Muscle of leg (tissue), 16 donors: ENCODE measurements around the gene OR2T3. TPM values are rescaled to one million over a fixed set of nuclear protein-coding genes. Genes with fewer than 3 reads are reported as not detected.
"Not testable (repeated sequence)": the region's sequence is repeated elsewhere in the genome, so short reads cannot be mapped to it uniquely, and the experiment has no call there.

Experiments
- DNase-seq: peaks from one replicate; pipeline ENCODE4 v3.0.0; 2013
- H3K27ac ChIP-seq: one replicate; pipeline ENCODE4 v1.5.1; 2013; ENCODE audit warnings: mild to moderate bottlenecking, low read length, control low read depth
- H3K27me3 ChIP-seq: one replicate; pipeline ENCODE4 v1.6.1; 2013; ENCODE audit warnings: low read length; ENCODE audit not compliant: control insufficient read depth, insufficient read depth
- H3K36me3 ChIP-seq: one replicate; pipeline ENCODE4 v1.6.1; 2013; ENCODE audit warnings: low read length; ENCODE audit not compliant: control insufficient read depth, insufficient read depth
- H3K4me1 ChIP-seq: one replicate; pipeline ENCODE4 v1.6.1; 2013; ENCODE audit warnings: low read length; ENCODE audit not compliant: control insufficient read depth, insufficient read depth
- H3K4me3 ChIP-seq: one replicate; pipeline ENCODE4 v1.5.1; 2013; ENCODE audit warnings: low read length, control low read depth
- H3K9me3 ChIP-seq: replicated peaks from 2 replicates; pipeline ENCODE4 v1.6.1; 2013; ENCODE audit warnings: low read depth, low read length; ENCODE audit not compliant: control insufficient read depth
- WGBS: methylation state at CpG from one replicate; pipeline ENCODE4 v1.1.5; 2013; ENCODE audit warnings: missing lambda C conversion rate; ENCODE audit not compliant: insufficient coverage; 5-methylcytosine and 5-hydroxymethylcytosine counted together
- long read RNA-seq, 11 donors: transcript quantifications; one replicate each; lab custom pipeline, GENCODE V29; 2026
- polyA plus RNA-seq, 8 donors: library from polyadenylated mRNA; unstranded; fragments of 120-200 nt; gene quantifications; one replicate each; pipeline versions ENCODE4 v1.2.1 to v1.2.3, GENCODE V29; 2013; ENCODE audit warnings: inconsistent platforms in 1 of 8, low replicate concordance in 1 of 8; ENCODE audit not compliant: insufficient read length in 8 of 8, insufficient read depth in 1 of 8
- total RNA-seq: library from RNA; stranded (reverse); fragments of 120-200 nt; gene quantifications from one replicate; pipeline ENCODE4 v1.2.4, GENCODE V29; 2013

OR2T3 gene, protein sequence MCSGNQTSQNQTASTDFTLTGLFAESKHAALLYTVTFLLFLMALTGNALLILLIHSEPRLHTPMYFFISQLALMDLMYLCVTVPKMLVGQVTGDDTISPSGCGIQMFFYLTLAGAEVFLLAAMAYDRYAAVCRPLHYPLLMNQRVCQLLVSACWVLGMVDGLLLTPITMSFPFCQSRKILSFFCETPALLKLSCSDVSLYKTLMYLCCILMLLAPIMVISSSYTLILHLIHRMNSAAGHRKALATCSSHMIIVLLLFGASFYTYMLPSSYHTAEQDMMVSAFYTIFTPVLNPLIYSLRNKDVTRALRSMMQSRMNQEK
- total RNA-seq: not detected
- not detected for polyA plus RNA-seq
- long read RNA-seq, donor 1: 0 reads
- long read RNA-seq, donor 2: 0 reads
- long read RNA-seq, donor 3: 0 reads
- long read RNA-seq, donor 4: 0 reads
- long read RNA-seq, donor 5: 0 reads
- long read RNA-seq, donor 6: 0 reads
- long read RNA-seq, donor 7: 0 reads
- long read RNA-seq, donor 8: 0 reads
- long read RNA-seq, donor 9: 0 reads
- long read RNA-seq, donor 10: 0 reads
- long read RNA-seq, donor 11: 0 reads

DNA sequence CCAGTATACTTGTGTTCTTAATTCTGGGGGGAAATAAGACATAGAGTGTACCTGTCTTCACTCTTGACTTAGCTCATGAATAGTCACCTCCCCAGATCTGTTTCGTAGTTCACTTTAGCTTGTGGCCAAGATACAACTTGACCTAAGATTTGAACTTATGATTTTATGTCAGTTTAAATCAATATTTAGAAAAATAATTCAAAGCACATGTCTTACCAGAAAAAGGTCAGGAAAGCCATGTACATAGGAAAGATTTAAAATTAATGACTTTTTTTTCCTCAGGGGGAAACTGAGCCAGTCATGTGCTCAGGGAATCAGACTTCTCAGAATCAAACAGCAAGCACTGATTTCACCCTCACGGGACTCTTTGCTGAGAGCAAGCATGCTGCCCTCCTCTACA, at the start of gene OR2T3:
OR2T3 (plus strand) TSS at position 301 of the 400 bp plus-strand sequence; CDS start at position 301, 0 bp downstream.
- no CpG with 5 or more reads among the region's 2 CpGs for WGBS
- not testable (repeated sequence) for H3K4me3 ChIP-seq, H3K27ac ChIP-seq, DNase-seq, H3K9me3 ChIP-seq, H3K4me1 ChIP-seq, H3K36me3 ChIP-seq, H3K27me3 ChIP-seq

DNA sequence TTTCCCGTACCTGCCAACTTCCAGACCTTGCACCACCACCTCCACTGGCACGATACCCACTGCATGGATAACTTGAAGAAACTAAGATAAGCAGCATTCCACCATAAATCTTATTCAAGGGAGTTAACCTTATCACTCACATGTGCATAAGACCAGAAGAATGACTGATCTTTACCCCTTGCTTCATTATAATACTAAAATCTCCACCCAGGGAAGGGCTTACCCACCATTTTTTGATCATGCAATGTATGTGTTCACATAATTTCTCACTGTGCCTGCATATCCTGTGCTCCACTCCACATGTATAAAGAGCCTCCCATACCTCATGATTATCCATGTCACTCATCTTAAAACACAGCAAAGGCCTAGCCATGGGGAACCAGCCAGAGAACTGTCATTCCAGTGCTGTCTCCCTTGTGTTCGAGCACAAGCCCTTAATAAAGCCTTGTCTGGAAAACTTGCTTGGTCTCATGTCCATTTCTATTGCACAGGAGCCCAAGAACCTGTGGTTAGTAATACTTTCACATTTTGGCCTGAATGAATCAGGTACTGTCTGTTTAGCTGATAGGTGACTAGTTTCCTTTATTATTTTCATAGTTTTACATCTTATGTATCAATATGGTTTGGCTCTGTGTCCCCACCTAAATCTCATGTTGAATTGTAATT, 45.5 kb upstream of the OR2T3 start:
- not testable (repeated sequence) for H3K27ac ChIP-seq, H3K4me1 ChIP-seq, H3K4me3 ChIP-seq, H3K27me3 ChIP-seq, DNase-seq, H3K36me3 ChIP-seq
- 56% methylated on average over 2 of the region's 3 CpGs for WGBS
- peaks cover 22% of the 10 kb centered on the region for H3K9me3 ChIP-seq

DNA sequence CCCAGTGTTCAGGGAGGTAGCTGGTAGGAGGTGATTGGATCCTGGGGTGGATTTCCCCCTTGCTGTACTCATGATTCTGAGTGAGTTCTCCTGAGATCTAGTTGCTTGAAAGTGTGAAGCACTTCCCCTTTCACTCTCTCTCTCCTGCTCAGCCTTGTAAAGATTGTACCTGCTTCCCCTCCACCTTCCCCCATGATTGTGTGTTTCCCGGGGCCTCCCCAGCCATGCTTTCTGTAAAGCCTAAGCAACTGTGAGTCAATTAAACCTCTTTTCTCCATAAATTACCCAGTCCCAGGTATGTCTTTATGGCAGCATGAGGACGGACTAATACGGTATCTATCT, 45.0 kb upstream of the OR2T3 start:
- 91% methylated on average over 1 of the region's 3 CpGs for WGBS
- not testable (repeated sequence) for H3K36me3 ChIP-seq, DNase-seq

DNA sequence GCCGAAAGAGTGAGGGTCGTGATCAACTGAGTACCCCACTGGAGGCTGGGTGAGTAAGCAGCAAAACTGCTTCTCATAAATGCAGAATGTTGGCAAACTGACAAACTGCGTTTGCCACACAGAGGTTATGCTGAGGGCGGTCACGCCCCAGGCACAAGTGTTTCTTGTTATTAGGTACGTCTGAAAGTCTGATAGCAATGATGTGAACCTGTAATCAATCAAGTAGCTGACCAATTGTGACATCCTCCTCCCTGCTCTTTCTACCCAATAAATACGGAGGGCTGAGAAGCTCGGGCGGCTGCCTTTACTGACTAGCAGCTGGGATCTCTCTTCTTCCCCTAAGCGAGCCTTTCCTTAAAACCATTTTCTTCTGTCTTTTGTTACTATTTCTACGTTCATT, 41.5 kb upstream of the OR2T3 start:
- peaks cover 20% of the 10 kb centered on the region for H3K9me3 ChIP-seq
- H3K27me3 ChIP-seq, H3K4me1 ChIP-seq, H3K4me3 ChIP-seq, H3K27ac ChIP-seq, H3K36me3 ChIP-seq, DNase-seq: not testable (repeated sequence)
- WGBS: 85% methylated on average over 4 of the region's 11 CpGs

More for the DNA sequence above, 45.0 kb upstream of the OR2T3 start:
- H3K9me3 ChIP-seq: peaks cover 23% of the 10 kb centered on the region
- not testable (repeated sequence) for H3K4me1 ChIP-seq, H3K27ac ChIP-seq, H3K4me3 ChIP-seq, H3K27me3 ChIP-seq

DNA sequence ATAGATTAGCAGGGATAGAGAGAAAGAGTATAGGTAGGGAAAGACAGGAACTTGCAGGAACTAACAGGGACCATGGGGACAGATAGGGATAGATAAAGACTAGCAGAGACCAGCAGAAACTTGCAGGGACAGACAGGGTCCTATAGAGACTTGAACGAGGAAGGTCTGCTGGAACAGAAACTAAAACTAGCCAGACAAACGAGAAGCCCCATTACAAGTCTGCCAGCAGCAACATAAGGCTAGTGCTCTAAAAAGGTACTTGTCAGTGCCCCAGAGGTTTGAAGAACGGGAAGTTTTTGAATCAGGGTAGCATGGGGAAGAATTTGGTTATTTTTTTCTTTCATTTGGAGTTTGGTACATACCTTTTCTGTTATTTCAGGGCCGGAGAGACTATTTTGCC, 41.0 kb upstream of the OR2T3 start:
- not testable (repeated sequence) for H3K36me3 ChIP-seq, H3K27ac ChIP-seq, DNase-seq, H3K27me3 ChIP-seq, H3K4me1 ChIP-seq, H3K4me3 ChIP-seq
- WGBS: no CpG with 5 or more reads among the region's 4 CpGs
- peaks cover 16% of the 10 kb centered on the region for H3K9me3 ChIP-seq

DNA sequence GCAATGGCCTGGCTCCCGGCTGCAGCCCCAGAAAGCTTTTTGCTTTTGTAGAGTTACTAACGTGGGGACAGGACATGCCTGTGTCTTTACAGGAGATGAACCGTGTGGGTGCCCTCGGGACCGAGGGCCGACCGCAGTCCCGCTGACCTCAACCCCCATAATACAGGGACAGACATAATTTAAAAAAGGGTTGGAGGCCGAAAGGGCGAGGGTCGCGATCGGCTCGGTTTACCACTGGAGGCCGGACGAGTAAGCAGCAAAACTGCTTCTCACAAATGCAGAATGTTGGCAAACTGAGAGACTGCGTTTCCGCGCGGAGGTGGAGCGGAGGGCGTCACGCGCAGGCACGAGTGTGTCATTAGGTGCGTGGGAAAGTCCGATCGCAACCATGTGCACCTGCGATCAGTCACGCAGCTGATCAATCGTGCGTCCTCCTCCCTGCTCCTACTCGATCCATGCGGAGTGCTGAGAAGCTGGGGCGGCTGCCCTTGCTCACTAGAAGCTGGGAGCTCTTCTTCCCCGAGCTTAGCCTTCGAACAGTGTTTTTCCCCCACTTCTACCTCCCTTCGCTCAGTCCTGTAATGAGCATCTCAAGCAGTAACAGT, 39.2 kb upstream of the OR2T3 start:
- H3K27ac ChIP-seq, H3K27me3 ChIP-seq, H3K4me3 ChIP-seq, H3K36me3 ChIP-seq, DNase-seq, H3K4me1 ChIP-seq: not testable (repeated sequence)
- WGBS: 90% methylated on average over 2 of the region's 38 CpGs
- peaks cover 19% of the 10 kb centered on the region for H3K9me3 ChIP-seq

DNA sequence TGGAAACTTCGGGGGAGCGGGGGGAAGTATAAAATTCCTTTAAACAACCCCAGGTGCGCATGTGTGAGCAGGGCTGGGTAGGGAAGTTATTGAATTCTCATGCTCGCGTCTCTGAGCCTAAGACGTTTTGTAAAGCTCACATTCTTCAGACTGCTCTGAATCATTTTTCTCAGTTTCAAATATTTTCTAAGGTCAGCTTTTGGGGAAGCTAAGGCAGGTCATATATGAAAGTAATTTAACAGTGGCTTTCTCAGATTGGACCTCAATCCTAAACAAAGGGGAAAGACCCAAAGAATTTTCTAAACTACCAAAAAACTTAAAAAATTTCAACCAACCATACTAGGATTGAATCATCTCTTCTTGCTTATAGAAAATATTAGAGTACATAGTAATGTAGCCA, 38.2 kb upstream of the OR2T3 start:
- H3K36me3 ChIP-seq, DNase-seq, H3K4me3 ChIP-seq, H3K4me1 ChIP-seq, H3K27ac ChIP-seq, H3K27me3 ChIP-seq: not testable (repeated sequence)
- peaks cover 17% of the 10 kb centered on the region for H3K9me3 ChIP-seq
- WGBS: no CpG with 5 or more reads among the region's 6 CpGs

DNA sequence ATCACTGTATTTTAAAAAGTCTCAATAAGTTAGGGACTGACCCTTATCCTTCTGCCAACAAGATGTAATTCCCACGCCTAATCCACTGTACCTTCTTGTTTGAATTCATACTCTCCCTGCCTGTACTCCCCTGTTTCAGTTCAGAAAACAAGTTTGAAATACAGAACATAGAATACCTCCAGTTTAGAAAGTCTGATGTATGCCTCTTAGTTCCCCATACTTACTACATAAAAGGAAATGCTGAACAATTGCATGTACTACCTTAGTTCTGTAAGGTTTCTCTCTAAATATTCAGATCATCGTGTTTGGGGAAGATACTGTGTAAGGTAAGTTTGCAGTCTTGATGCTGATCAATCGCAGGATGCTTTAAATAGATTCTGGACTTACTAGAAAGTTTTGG, 36.8 kb upstream of the OR2T3 start:
- not testable (repeated sequence) for H3K4me1 ChIP-seq, H3K27ac ChIP-seq, DNase-seq, H3K4me3 ChIP-seq, H3K36me3 ChIP-seq, H3K27me3 ChIP-seq
- no CpG with 5 or more reads among the region's 3 CpGs for WGBS
- peaks cover 19% of the 10 kb centered on the region for H3K9me3 ChIP-seq

DNA sequence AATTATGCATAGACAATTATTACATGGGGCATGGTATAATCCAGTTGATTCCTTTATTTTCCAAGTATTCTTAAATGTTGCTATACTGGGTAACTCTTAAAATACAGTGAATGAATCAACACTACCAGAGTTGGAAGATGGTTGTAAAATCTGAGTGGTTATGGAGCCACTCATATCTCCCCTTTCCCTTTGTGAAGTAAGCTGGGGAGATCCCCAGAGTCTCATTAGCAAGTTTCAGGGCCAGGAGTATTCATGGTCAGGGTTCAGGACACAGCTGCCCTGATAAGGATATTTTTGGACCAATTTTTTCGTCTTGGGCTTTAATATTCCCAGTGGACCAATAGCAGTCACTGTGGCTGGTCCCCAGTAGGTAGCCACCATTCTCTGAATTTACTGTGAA, 34.5 kb upstream of the OR2T3 start:
- peaks cover 10% of the 10 kb centered on the region for H3K9me3 ChIP-seq
- H3K4me1 ChIP-seq, DNase-seq, H3K27me3 ChIP-seq, H3K36me3 ChIP-seq, H3K27ac ChIP-seq, H3K4me3 ChIP-seq: not testable (repeated sequence)
- no CpG with 5 or more reads among the region's 1 CpG for WGBS

DNA sequence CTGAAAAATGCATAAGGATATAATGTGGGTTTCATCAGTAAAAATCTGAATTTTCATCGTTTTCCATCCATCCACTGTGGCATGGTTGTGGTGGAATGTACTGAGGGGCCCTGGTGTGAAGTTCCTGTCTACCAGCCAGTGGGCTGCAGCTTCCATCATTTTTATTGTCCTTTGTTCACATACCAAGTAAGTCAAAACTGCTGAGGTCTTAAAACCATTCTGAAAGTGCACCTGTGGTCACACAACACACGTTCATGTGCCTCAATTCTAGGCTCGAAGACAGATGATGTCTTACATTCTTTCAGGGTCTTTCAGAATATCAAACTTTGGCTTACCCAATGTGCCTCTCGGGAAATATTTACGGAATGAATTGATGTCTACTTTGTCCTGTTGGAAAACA, 33.9 kb upstream of the OR2T3 start:
- WGBS: 46% methylated on average over 2 of the region's 5 CpGs
- not testable (repeated sequence) for H3K4me1 ChIP-seq, DNase-seq

More for the DNA sequence above, 33.9 kb upstream of the OR2T3 start:
- not testable (repeated sequence) for H3K36me3 ChIP-seq, H3K4me3 ChIP-seq, H3K27ac ChIP-seq, H3K9me3 ChIP-seq, H3K27me3 ChIP-seq
